ENCODE results near the gene MAP1S. TPM values are rescaled to one million over a fixed set of nuclear protein-coding genes. Genes with fewer than 3 reads are reported as not detected.

The MAP1S gene
- total and polyA plus RNA-seq, 2 experiments from 2014 or later: 7.7 to 37.1 TPM

- WGBS (ENCODE audit: low lambda C conversion rate, missing lambda C conversion rate): 68% methylated on average over 12 of the region's 12 CpGs
- no peak for DNase-seq (ENCODE audit: low spot score)
Observed at GRCh38 chr19:17765069-17765618, 45.9 kb downstream of the MAP1S start.

GRCh38 chr19:17766543-17767131, 47.4 kb downstream of the MAP1S start:
- Histone ChIP-seq H3K9me2 (replicated peaks; ENCODE audit: insufficient read depth) (no peaks in the 10 kb centered on the region), H3K27me3 (no peaks in the 10 kb centered on the region), H3K4me2 (peak overlapping the region; percentile 83), H3K9me3 (ENCODE audit: low read depth) (no peaks in the 10 kb centered on the region), H4K20me1 (ENCODE audit: insufficient read depth, poor library complexity, severe bottlenecking) (no peaks in the 10 kb centered on the region), H3K27ac (no peak overlapping the region), H3K4me1 (ENCODE audit: insufficient read depth) (no peaks in the 10 kb centered on the region), H3K79me2 (no peaks in the 10 kb centered on the region), H2AFZ (no peak overlapping the region), H3K4me3 (no peak overlapping the region), H3K36me3 (replicated peaks; ENCODE audit: insufficient read depth, low read depth) (no peaks in the 10 kb centered on the region)
- no peak for TF ChIP-seq EZH2 (IDR thresholded peaks at IDR 0.05; ENCODE audit: borderline replicate concordance)
- TF ChIP-seq CTCF (IDR thresholded peaks at IDR 0.05; ENCODE audit: poor library complexity): peak; percentile 80
- WGBS (ENCODE audit: low lambda C conversion rate, missing lambda C conversion rate): 16% methylated on average over 29 of the region's 29 CpGs
- peak; percentile 92 for DNase-seq (ENCODE audit: low spot score)

More at GRCh38 chr19:17765069-17765618, 45.9 kb downstream of the MAP1S start:
- no peaks in the 10 kb centered on the region for H4K20me1 ChIP-seq (ENCODE audit: insufficient read depth, poor library complexity, severe bottlenecking)
- H3K36me3 ChIP-seq (replicated peaks; ENCODE audit: insufficient read depth, low read depth): no peaks in the 10 kb centered on the region
- H3K79me2 ChIP-seq: no peaks in the 10 kb centered on the region
- TF ChIP-seq EZH2 (IDR thresholded peaks at IDR 0.05; ENCODE audit: borderline replicate concordance): no peak
- TF ChIP-seq CTCF (IDR thresholded peaks at IDR 0.05; ENCODE audit: poor library complexity): no peak
- TF ChIP-seq EZH2phosphoT487 (IDR thresholded peaks at IDR 0.05; ENCODE audit: low read depth, severe bottlenecking, unreplicated experiment): no peak
- H3K27me3 ChIP-seq: no peaks in the 10 kb centered on the region
- H3K4me2 ChIP-seq: no peak overlapping the region
- H3K9me3 ChIP-seq (ENCODE audit: low read depth): no peaks in the 10 kb centered on the region
- H2AFZ ChIP-seq: no peak overlapping the region
- no peak overlapping the region for H3K4me3 ChIP-seq
- H3K4me1 ChIP-seq (ENCODE audit: insufficient read depth): no peaks in the 10 kb centered on the region
- no peak overlapping the region for H3K27ac ChIP-seq
- H3K9me2 ChIP-seq (replicated peaks; ENCODE audit: insufficient read depth): no peaks in the 10 kb centered on the region

GRCh38 chr19:17767559-17767958, 48.3 kb downstream of the MAP1S start:
- H3K9me3 ChIP-seq (ENCODE audit: low read depth): no peaks in the 10 kb centered on the region
- TF ChIP-seq EZH2phosphoT487 (IDR thresholded peaks at IDR 0.05; ENCODE audit: low read depth, severe bottlenecking, unreplicated experiment): no peak
- no peaks in the 10 kb centered on the region for H3K9me2 ChIP-seq (replicated peaks; ENCODE audit: insufficient read depth)
- H3K4me3 ChIP-seq: no peak overlapping the region
- no peak overlapping the region for H3K27ac ChIP-seq
- H4K20me1 ChIP-seq (ENCODE audit: insufficient read depth, poor library complexity, severe bottlenecking): no peaks in the 10 kb centered on the region
- H3K36me3 ChIP-seq (replicated peaks; ENCODE audit: insufficient read depth, low read depth): no peaks in the 10 kb centered on the region
- no peak overlapping the region for H2AFZ ChIP-seq
- no peaks in the 10 kb centered on the region for H3K79me2 ChIP-seq
- no peak overlapping the region for H3K4me2 ChIP-seq
- H3K4me1 ChIP-seq (ENCODE audit: insufficient read depth): no peaks in the 10 kb centered on the region
- WGBS (ENCODE audit: low lambda C conversion rate, missing lambda C conversion rate): 87% methylated on average over 1 of the region's 1 CpG
- no peaks in the 10 kb centered on the region for H3K27me3 ChIP-seq
- DNase-seq (ENCODE audit: low spot score): no peak

- 90% methylated on average over 12 of the region's 13 CpGs for WGBS (ENCODE audit: low lambda C conversion rate, missing lambda C conversion rate)
- Histone ChIP-seq H3K9me2 (replicated peaks; ENCODE audit: insufficient read depth) (no peaks in the 10 kb centered on the region), H3K4me3 (no peak overlapping the region), H3K4me2 (no peak overlapping the region), H3K36me3 (replicated peaks; ENCODE audit: insufficient read depth, low read depth) (no peaks in the 10 kb centered on the region), H3K27me3 (no peaks in the 10 kb centered on the region), H4K20me1 (ENCODE audit: insufficient read depth, poor library complexity, severe bottlenecking) (no peaks in the 10 kb centered on the region), H3K27ac (no peak overlapping the region), H3K9me3 (ENCODE audit: low read depth) (no peaks in the 10 kb centered on the region), H3K79me2 (no peaks in the 10 kb centered on the region), H3K4me1 (ENCODE audit: insufficient read depth) (no peaks in the 10 kb centered on the region), H2AFZ (no peak overlapping the region)
- DNase-seq (ENCODE audit: low spot score): no peak
- TF ChIP-seq CTCF (IDR thresholded peaks at IDR 0.05; ENCODE audit: poor library complexity) (no peak), EZH2phosphoT487 (IDR thresholded peaks at IDR 0.05; ENCODE audit: low read depth, severe bottlenecking, unreplicated experiment) (no peak), EZH2 (IDR thresholded peaks at IDR 0.05; ENCODE audit: borderline replicate concordance) (no peak)
Observed at GRCh38 chr19:17770613-17771012, 51.3 kb downstream of the MAP1S start.
